ENCODE results near the gene SALL4.

The SALL4 gene

GRCh38 chr20:51734876-51735720, 67.2 kb downstream of the SALL4 start:
- DNase-seq = no peak

GRCh38 chr20:51733070-51733469, 69.3 kb downstream of the SALL4 start:
- no peak for DNase-seq
